Measurements from ENCODE around the gene IFNA21.
"Not testable (repeated sequence)": the region's sequence is repeated elsewhere in the genome, so short reads cannot be mapped to it uniquely, and the experiment has no call there.

The IFNA21 gene

DNA sequence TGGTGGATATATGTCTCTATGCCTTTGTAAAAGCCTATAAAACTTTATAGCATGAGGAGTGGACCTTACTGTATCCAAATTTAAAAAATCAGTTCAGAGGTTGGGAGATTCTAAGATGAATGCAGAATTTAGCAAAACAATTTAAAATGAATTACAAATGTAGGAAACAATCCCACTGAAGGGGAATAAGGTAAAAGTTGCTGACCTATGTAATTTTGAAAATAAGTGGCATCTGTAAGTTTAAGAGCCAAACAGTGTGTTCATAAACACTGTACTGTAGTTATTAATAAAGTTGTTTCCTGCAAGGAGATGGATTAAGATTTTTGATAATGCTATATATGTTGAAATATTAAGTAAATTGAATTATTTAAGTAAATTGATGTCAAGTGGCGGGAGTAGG lies 29.4 kb downstream of the IFNA21 start:
- no peak overlapping the region for H3K9ac ChIP-seq (ENCODE audit: low read depth, low read length)
- H3K4me1 ChIP-seq (ENCODE audit: control insufficient read depth, insufficient read depth, low read length), result no peaks in the 10 kb centered on the region
- no peaks in the 10 kb centered on the region for H3K27me3 ChIP-seq (ENCODE audit: control insufficient read depth, insufficient read depth, low read length)
- no peak overlapping the region for H3K4me3 ChIP-seq (ENCODE audit: low read depth, low read length)
- no peaks in the 10 kb centered on the region for H3K9me3 ChIP-seq (ENCODE audit: control insufficient read depth, insufficient read depth, low read length)
- H3K27ac ChIP-seq (ENCODE audit: low read depth, low read length), result no peak overlapping the region
- no peaks in the 10 kb centered on the region for H3K36me3 ChIP-seq (ENCODE audit: control insufficient read depth, insufficient read depth, low read length)

DNA sequence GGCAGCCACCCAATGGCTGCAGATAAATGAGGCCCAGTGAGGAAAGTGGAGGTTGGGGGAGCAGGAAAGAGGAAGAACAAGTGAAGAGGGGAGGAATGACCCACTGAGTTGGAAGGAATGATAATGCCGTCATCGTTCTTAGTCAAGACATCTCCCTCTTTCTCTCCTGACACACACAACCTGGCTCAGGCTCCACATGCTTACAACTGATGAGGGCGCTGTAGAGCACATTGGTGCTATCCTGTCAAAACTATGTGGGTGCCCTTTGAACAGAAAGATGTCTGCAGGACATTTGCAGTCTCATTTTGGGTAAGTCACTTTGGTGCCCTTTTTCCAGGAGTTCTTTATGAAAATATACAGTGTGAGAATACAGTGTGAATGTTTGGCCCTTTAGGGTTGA lies 30.7 kb downstream of the IFNA21 start:
- no peak overlapping the region for H3K9ac ChIP-seq (ENCODE audit: low read depth, low read length)
- H3K9me3 ChIP-seq (ENCODE audit: control insufficient read depth, insufficient read depth, low read length), result no peaks in the 10 kb centered on the region
- no peak overlapping the region for H3K4me3 ChIP-seq (ENCODE audit: low read depth, low read length)
- H3K27me3 ChIP-seq (ENCODE audit: control insufficient read depth, insufficient read depth, low read length), result no peaks in the 10 kb centered on the region
- H3K27ac ChIP-seq (ENCODE audit: low read depth, low read length), result no peak overlapping the region
- H3K4me1 ChIP-seq (ENCODE audit: control insufficient read depth, insufficient read depth, low read length), result no peaks in the 10 kb centered on the region
- no peaks in the 10 kb centered on the region for H3K36me3 ChIP-seq (ENCODE audit: control insufficient read depth, insufficient read depth, low read length)

DNA sequence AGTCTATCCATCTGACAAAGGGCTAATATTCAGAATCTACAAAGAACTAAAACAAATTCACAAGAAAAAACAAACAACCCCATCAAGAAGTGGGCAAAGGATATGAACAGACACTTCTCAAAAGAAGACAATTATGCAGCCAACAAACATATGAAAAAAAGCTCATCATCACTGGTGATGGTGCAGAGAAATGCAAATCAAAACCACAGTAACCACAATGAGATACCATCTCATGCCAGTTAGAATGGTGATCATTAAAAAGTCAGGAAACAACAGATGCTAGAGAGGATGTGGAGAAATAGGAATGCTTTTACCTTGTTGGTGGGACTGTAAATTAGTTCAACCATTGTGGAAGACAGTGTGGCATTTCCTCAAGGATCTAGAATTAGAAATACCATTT lies 38.3 kb downstream of the IFNA21 start:
- not testable (repeated sequence) for H3K9ac ChIP-seq (ENCODE audit: low read depth, low read length); H3K27me3 ChIP-seq (ENCODE audit: control insufficient read depth, insufficient read depth, low read length)

DNA sequence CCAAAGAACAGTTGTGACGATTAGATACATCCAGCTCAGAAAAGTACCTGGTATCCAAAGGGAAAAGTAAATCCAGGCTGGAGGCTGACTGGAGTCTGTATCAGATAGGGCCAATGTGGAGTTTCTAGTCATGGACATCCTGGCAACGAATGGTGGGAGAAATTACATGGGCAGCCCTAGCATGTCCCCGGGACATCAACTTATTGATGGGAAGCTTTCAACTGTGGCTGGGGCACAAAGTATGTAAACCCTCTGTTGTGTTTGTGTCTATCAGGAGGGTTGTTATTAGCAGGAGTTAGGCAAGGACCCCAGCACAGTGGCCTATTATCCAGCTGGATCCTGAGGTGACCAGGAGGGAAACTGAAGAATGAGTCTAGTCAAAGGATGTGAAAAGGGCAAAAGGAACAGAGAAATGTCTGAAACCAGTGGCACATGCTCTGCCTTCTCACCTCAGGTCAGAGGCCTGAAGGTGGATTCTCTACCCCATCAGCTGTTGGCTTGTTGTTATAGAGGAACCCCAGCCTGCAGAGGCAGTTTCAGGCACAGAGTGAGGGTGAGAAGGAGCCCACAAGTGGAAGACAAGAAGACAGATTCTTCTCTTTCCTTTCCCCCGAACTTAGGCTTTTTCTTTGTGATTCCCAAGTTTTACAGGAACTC lies 44.7 kb downstream of the IFNA21 start:
- H3K27ac ChIP-seq (ENCODE audit: low read depth, low read length), result no peak overlapping the region
- no peaks in the 10 kb centered on the region for H3K36me3 ChIP-seq (ENCODE audit: control insufficient read depth, insufficient read depth, low read length)
- no peak overlapping the region for H3K9ac ChIP-seq (ENCODE audit: low read depth, low read length)
- no peaks in the 10 kb centered on the region for H3K9me3 ChIP-seq (ENCODE audit: control insufficient read depth, insufficient read depth, low read length)
- no peaks in the 10 kb centered on the region for H3K27me3 ChIP-seq (ENCODE audit: control insufficient read depth, insufficient read depth, low read length)
- no peak overlapping the region for H3K4me3 ChIP-seq (ENCODE audit: low read depth, low read length)
- H3K4me1 ChIP-seq (ENCODE audit: control insufficient read depth, insufficient read depth, low read length), result no peaks in the 10 kb centered on the region

More for the DNA sequence above, 38.3 kb downstream of the IFNA21 start:
- H3K4me3 ChIP-seq (ENCODE audit: low read depth, low read length); H3K27ac ChIP-seq (ENCODE audit: low read depth, low read length); H3K4me1 ChIP-seq (ENCODE audit: control insufficient read depth, insufficient read depth, low read length); H3K9me3 ChIP-seq (ENCODE audit: control insufficient read depth, insufficient read depth, low read length); H3K36me3 ChIP-seq (ENCODE audit: control insufficient read depth, insufficient read depth, low read length): not testable (repeated sequence)

DNA sequence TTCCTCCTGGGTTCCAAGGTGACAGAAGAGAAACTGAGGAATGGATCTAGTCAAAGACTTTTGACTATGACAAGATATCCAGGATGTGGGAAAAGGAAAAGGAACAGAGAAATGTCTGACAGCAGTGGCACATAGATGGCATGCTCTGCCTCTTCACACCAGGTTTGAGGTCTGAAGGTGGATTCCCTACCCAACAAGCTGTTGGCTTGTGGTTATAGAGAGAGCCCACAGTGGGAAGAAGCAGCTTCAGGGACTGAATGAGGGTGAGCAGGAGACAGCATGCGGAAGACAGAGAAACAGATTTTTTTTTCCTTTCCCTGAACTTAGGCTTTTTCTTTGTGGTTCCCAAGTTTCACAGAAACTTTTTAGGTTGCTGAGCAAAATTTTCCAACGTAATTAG lies 45.4 kb downstream of the IFNA21 start:
- Histone ChIP-seq H3K27ac (ENCODE audit: low read depth, low read length) (no peak overlapping the region), H3K4me1 (ENCODE audit: control insufficient read depth, insufficient read depth, low read length) (no peaks in the 10 kb centered on the region), H3K27me3 (ENCODE audit: control insufficient read depth, insufficient read depth, low read length) (no peaks in the 10 kb centered on the region), H3K4me3 (ENCODE audit: low read depth, low read length) (no peak overlapping the region), H3K36me3 (ENCODE audit: control insufficient read depth, insufficient read depth, low read length) (no peaks in the 10 kb centered on the region), H3K9me3 (ENCODE audit: control insufficient read depth, insufficient read depth, low read length) (no peaks in the 10 kb centered on the region), H3K9ac (ENCODE audit: low read depth, low read length) (no peak overlapping the region)

DNA sequence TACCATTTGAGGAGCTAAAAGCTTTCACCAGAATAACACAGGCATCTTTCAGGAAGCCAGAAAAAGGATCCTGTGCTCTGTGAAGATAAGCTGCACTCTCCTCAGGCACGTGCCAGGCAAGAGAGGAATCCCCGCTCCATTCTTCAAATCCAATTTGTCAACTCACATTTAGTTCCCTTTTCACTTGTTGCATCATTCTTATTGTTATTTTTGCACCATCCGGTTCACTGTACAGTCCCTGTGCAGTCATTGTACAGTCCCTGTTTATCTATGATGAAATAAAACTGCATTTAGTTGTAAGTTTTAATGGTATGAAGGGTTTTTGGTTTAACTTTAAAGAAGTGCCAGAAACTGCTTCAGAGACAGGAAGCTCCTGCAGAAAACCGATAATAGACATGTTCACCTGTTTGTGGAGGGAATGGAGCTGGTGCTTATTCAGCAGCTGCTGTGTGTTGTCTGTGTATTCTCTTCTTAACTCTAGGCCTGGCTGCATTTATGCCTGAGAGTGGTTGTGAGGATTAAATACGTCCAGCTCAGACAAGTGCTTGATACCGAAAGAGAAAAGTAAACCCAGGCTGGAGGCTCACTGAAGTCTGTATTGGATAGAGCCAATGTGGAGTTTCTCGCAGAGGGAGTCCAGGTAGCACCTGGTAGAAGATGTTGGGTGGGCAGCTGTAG lies 47.2 kb downstream of the IFNA21 start:
- Histone ChIP-seq H3K9ac (ENCODE audit: low read depth, low read length) (no peak overlapping the region), H3K4me3 (ENCODE audit: low read depth, low read length) (no peak overlapping the region), H3K27me3 (ENCODE audit: control insufficient read depth, insufficient read depth, low read length) (no peaks in the 10 kb centered on the region), H3K4me1 (ENCODE audit: control insufficient read depth, insufficient read depth, low read length) (no peaks in the 10 kb centered on the region), H3K27ac (ENCODE audit: low read depth, low read length) (no peak overlapping the region), H3K9me3 (ENCODE audit: control insufficient read depth, insufficient read depth, low read length) (no peaks in the 10 kb centered on the region), H3K36me3 (ENCODE audit: control insufficient read depth, insufficient read depth, low read length) (no peaks in the 10 kb centered on the region)
